ENCODE results near the gene CFAP46. TPM values are rescaled to one million over a fixed set of nuclear protein-coding genes. Genes with fewer than 3 reads are reported as not detected.

Gene CFAP46
- total and polyA plus RNA-seq, 9 of the 15 experiments (the other 6 are each of a cell fraction or from before 2014, with no cell fraction given): not detected

DNA sequence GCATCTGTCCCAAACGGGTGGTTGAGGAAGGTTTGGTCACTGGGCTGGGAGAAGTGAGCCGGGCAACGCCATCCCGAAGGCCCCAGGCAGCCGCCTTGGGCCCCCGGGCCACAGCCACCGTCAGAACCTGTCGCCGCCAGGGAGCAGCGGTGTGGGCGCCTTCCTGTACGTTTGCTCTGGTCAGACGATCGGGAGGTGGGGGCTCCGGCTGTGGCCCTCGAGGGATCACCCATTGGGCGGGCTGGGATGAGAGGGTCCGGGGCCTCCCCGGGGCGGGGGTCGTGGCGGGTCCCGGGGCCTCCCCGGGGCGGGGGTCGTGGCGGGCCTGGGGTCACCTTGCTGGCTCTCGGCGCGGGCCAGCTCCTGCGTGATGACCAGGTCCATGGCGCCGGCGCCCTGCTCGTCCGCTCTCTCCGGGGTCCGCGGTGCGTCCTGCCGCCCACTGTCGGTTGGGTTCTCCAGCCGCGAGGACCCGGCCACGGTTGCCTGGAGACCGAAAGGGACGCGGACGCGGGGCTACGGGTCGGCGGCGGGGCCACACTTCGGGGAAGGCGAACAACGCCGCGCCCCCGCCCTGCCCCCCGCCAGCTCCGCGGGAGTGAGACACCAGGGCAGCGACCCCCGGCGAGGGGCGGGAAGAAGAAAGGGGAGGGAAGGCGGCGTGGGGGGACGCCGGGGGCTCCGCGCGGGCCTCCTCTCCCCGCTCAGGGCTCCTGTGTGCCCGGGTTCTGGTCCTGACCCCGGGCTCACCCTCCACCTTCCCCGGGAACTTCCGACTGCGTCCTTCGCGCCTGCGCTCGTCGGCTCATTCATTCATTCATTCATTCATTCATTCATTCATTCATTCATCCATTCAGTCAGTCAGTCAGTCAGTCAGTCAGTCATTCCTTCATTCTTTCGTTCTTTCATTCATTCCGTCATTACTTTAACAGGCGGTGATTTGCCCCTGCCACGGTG is at the start of gene CFAP46 (continued):
- TF ChIP-seq, protein P1, sequence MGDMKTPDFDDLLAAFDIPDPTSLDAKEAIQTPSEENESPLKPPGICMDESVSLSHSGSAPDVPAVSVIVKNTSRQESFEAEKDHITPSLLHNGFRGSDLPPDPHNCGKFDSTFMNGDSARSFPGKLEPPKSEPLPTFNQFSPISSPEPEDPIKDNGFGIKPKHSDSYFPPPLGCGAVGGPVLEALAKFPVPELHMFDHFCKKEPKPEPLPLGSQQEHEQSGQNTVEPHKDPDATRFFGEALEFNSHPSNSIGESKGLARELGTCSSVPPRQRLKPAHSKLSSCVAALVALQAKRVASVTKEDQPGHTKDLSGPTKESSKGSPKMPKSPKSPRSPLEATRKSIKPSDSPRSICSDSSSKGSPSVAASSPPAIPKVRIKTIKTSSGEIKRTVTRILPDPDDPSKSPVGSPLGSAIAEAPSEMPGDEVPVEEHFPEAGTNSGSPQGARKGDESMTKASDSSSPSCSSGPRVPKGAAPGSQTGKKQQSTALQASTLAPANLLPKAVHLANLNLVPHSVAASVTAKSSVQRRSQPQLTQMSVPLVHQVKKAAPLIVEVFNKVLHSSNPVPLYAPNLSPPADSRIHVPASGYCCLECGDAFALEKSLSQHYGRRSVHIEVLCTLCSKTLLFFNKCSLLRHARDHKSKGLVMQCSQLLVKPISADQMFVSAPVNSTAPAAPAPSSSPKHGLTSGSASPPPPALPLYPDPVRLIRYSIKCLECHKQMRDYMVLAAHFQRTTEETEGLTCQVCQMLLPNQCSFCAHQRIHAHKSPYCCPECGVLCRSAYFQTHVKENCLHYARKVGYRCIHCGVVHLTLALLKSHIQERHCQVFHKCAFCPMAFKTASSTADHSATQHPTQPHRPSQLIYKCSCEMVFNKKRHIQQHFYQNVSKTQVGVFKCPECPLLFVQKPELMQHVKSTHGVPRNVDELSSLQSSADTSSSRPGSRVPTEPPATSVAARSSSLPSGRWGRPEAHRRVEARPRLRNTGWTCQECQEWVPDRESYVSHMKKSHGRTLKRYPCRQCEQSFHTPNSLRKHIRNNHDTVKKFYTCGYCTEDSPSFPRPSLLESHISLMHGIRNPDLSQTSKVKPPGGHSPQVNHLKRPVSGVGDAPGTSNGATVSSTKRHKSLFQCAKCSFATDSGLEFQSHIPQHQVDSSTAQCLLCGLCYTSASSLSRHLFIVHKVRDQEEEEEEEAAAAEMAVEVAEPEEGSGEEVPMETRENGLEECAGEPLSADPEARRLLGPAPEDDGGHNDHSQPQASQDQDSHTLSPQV (IDR thresholded peaks at IDR 0.05): no peak
- peak; percentile 92 for TF ChIP-seq ZNF24 (IDR thresholded peaks at IDR 0.05)

DNA sequence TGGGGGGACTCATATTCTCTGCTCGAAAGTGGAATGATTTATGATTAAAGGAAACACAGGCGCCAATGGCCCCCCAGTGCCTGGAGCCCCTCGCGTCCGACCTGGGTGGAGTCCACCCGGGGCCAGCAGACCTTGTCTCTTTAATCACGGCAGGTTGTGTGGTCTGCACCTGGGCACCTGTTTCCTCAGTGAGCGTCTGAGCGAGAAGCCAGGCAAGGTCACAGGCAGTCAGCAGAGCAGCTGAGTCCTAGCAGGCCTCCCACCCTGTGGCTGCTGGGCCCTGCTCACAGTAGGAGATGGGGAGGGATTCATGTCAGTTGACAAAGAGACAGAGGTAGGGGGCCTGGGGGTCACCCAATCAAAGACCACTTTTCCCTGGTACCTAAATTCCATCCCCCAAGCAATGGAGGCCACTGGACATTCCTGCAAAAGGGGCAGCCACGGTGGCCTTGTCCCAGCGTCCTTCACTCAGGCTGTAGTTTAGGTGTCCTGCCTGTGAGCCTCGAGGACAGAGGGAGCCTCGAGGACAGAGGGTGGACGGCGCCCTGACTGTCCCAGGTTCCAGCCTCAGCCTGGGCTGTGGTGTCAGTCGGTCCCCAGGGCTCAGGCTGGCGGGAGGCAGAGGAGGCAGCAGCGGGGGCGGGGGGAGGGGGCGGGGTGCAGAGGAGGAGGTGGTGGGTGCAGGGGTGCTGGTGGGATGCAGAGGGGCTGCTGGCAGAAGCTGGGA is 49.5 kb upstream of the CFAP46 start:
- 3% methylated on average over 14 of the region's 20 CpGs for WGBS (ENCODE audit: insufficient coverage, low coverage, missing lambda C conversion rate)
- H3K9me3 ChIP-seq (replicated peaks; ENCODE audit: control insufficient read depth, insufficient read depth, low read depth, low read length): no peaks in the 10 kb centered on the region
- ChIA-PET CTCF (ENCODE audit: low intra/inter-chr PET ratio) (no interaction called here), POLR2A (no interaction called here)
- no peak overlapping the region for H3K4me3 ChIP-seq
- H3K79me2 ChIP-seq (ENCODE audit: control insufficient read depth, insufficient read depth, low read length): no peaks in the 10 kb centered on the region
- no peak overlapping the region for H2AFZ ChIP-seq (ENCODE audit: low read depth, low read length)
- intact Hi-C loops (cut with micrococcal nuclease) (no loop called here), in situ Hi-C loops (cut with MboI) (no loop called here)
- H3K4me2 ChIP-seq (ENCODE audit: insufficient read depth, low read length): no peak overlapping the region
- H3K4me1 ChIP-seq (replicated peaks in 1 of 2; ENCODE audit: control insufficient read depth in 2 of 2, insufficient read depth in 2 of 2, low read length in 2 of 2): peaks cover 0 to 3% of the 10 kb centered on the region in 2 experiments; a peak in 1 of 5 replicates
- no peak overlapping the region for H3K27ac ChIP-seq (ENCODE audit: extremely low read depth, low read depth, low read length)
- DNase-seq (ENCODE audit: extremely low read depth in 1 of 4, low spot score in 3 of 4) (no peak), ATAC-seq (no peak), FAIRE-seq (no peak)
- no TSS peak for BruUV-seq (replicated peaks)
- H3K36me3 ChIP-seq (ENCODE audit: control insufficient read depth, insufficient read depth, low read length): no peaks in the 10 kb centered on the region
- H4K20me1 ChIP-seq (replicated peaks; ENCODE audit: control insufficient read depth, insufficient read depth, low read length): no peaks in the 10 kb centered on the region
- no peaks in the 10 kb centered on the region for H3K9me1 ChIP-seq (ENCODE audit: control insufficient read depth, insufficient read depth, low read length)
- peaks cover 5 to 34% of the 10 kb centered on the region in 2 experiments; a peak in 4 of 5 replicates for H3K27me3 ChIP-seq (ENCODE audit: control insufficient read depth in 2 of 2, insufficient read depth in 2 of 2, low read length in 2 of 2)
- H3K9ac ChIP-seq (ENCODE audit: insufficient read depth in 1 of 2, low read depth in 2 of 2, low read length in 2 of 2): no peak overlapping the region
- TF ChIP-seq PHB2 (IDR thresholded peaks at IDR 0.05; ENCODE audit: low read depth) (no peak), ZNF347 (CRISPR knock-in tag; IDR thresholded peaks at IDR 0.05; ENCODE audit: low read depth) (no peak), ATF7 (IDR thresholded peaks at IDR 0.05) (no peak), JUN (IDR thresholded peaks at IDR 0.05; ENCODE audit: borderline replicate concordance, low read depth, low read length) (no peak), JUN (CRISPR knock-in tag; IDR thresholded peaks at IDR 0.05; ENCODE audit: borderline replicate concordance) (no peak), NFYB (IDR thresholded peaks at IDR 0.05; ENCODE audit: extremely low read depth, insufficient read length) (no peak), ZNF586 (CRISPR knock-in tag; conservative IDR thresholded peaks at IDR 0.05) (no peak), ZNF282 (CRISPR knock-in tag; IDR thresholded peaks at IDR 0.05) (no peak), CCAR2 (IDR thresholded peaks at IDR 0.05; ENCODE audit: low read depth, low read length) (no peak), ZNF184 (CRISPR knock-in tag; IDR thresholded peaks at IDR 0.05) (no peak)
- TF ChIP-seq, protein P2, sequence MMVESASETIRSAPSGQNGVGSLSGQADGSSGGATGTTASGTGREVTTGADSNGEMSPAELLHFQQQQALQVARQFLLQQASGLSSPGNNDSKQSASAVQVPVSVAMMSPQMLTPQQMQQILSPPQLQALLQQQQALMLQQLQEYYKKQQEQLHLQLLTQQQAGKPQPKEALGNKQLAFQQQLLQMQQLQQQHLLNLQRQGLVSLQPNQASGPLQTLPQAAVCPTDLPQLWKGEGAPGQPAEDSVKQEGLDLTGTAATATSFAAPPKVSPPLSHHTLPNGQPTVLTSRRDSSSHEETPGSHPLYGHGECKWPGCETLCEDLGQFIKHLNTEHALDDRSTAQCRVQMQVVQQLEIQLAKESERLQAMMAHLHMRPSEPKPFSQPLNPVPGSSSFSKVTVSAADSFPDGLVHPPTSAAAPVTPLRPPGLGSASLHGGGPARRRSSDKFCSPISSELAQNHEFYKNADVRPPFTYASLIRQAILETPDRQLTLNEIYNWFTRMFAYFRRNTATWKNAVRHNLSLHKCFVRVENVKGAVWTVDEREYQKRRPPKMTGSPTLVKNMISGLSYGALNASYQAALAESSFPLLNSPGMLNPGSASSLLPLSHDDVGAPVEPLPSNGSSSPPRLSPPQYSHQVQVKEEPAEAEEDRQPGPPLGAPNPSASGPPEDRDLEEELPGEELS (CRISPR knock-in tag; IDR thresholded peaks at IDR 0.05; ENCODE audit: borderline replicate concordance): no peak
